ENCODE data around the gene HMBS.

DNA sequence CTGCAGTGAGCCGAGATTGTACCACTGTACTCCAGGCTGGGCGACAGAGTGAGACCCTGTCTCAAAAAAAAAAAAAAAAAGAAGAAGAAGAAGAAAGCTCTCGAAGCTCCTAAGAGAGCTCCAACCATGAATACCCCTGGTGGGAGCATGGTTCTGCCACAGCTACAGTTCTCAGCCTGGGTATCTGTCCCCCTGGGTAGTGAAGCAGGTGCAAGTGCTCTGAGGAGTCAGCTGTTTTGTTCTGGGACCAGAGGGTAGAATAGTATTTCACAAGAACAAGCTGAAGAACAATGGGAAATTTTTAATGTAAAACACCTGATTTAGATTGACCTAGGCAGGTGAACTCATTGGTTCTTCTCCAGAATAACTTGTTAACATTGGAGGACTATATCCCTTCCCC lies 23.4 kb upstream of the HMBS start:
- TF ChIP-seq CTCF (IDR thresholded peaks at IDR 0.05) (no peak), POLR2A (IDR thresholded peaks at IDR 0.05) (no peak)

All from tibial nerve (tissue), 3 donors.